Heart left ventricle (tissue), 13 donors: ENCODE measurements around the gene DGKA.

ENCODE experiments used
- POLR2A ChIP-seq, 2 donors: fragments of 450-650 bp; IDR thresholded peaks; one replicate each; pipeline ENCODE4 v1.6.1; 2017; ENCODE audit warnings: antibody characterized with exemption in 2 of 2, mild to moderate bottlenecking in 2 of 2, moderate library complexity in 2 of 2
- TF ChIP-seq, protein P1 (sequence below), 12 donors: fragments of 200-600 bp; sonication (generic) in 4 of 12; IDR thresholded peaks; one replicate each; pipeline versions ENCODE4 v1.5.0 to v1.8.0; 2018 to 2022; ENCODE audit warnings: antibody characterized with exemption in 12 of 12, mild to moderate bottlenecking in 5 of 12
- donor health status: ischemic (EF 13 %, LVEDD 7.1; RV severe dilation, severe dysfunction).
- donor health status: DM: no; HTN: yes; CAD: no.
- donor health status: DM: no; HTN: no; CAD: no.
- donor health status: ischemic (EF 25% LVEDD 6.9; RV normal size, moderate dysfunction).
- donor health status: ischemic (EF 25% LVEDD 5.7; RV mildly dilated, moderate dysfunction).
- donor health status: ischemic (EF 35%, LVEDD 5.7; RV mildly dilated, moderate dysfunction).
- donor health status: nonischemic (EF 11% LVEDD 7.7; RV severe dilation, severe dysfunction).
- donor health status: DM: yes; HTN: yes; CAD: no.
- donor health status: PGD.
- donor health status: ischemic (EF 29% LVEDD 5.4; RV normal size, mild dysfunction).
- donor health status: nonischemic (EF 23%, LVEDD 6.1; RV moderate dilation, normal function).

DNA sequence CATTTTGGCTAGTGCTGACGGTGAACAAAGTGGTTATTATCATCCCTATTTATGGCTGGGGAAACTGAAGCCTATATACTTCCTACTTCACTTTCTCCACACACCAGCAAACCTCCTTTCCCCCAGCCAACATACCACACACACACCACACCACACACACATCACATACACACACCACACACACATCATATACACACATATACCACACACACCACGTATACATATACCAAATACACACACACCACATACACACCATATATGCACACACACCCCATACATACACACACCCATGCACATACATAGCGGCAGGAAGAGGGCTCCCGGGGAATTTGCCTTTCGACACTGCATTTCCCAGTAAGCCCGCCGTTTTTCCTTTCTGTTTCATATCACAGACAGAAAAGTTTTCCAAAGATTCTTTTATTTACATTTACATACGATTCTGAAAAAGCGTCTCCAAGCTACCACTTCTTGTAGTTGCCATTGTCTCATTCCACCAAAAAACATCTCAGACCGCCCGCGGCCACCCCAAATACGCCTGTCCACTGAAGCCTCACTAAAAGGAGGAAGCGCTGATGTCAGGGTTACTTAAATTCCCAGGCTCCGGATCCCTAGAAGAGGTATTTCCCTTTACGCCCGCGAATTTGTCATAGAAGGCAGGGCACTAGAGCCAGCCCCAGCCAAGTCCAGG is 42.1 kb downstream of the DGKA start:
- TF ChIP-seq, protein P1, sequence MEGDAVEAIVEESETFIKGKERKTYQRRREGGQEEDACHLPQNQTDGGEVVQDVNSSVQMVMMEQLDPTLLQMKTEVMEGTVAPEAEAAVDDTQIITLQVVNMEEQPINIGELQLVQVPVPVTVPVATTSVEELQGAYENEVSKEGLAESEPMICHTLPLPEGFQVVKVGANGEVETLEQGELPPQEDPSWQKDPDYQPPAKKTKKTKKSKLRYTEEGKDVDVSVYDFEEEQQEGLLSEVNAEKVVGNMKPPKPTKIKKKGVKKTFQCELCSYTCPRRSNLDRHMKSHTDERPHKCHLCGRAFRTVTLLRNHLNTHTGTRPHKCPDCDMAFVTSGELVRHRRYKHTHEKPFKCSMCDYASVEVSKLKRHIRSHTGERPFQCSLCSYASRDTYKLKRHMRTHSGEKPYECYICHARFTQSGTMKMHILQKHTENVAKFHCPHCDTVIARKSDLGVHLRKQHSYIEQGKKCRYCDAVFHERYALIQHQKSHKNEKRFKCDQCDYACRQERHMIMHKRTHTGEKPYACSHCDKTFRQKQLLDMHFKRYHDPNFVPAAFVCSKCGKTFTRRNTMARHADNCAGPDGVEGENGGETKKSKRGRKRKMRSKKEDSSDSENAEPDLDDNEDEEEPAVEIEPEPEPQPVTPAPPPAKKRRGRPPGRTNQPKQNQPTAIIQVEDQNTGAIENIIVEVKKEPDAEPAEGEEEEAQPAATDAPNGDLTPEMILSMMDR (IDR thresholded peaks at IDR 0.05) = no peak
- TF ChIP-seq POLR2A (IDR thresholded peaks at IDR 0.05) = peak in 1 of 2 donors; percentile 75
